Mammary epithelial cell (primary cell): Measurements from ENCODE around the gene FKBP9.

ENCODE experiments used
- EZH2 ChIP-seq: IDR thresholded peaks from 2 replicates; pipeline ENCODE4 v1.6.1; 2012; ENCODE audit warnings: low read length, inconsistent platforms, borderline replicate concordance
- TF ChIP-seq, protein P1 (sequence below), 2 donors: IDR thresholded peaks in 1 of 2; conservative IDR thresholded peaks in 1 of 2; 2 replicates each; pipeline ENCODE4 v1.5.1; 2011 to 2012; ENCODE audit warnings: inconsistent platforms in 2 of 2, low read length in 2 of 2, mild to moderate bottlenecking in 2 of 2, control low read depth in 1 of 2, low read depth in 1 of 2; ENCODE audit not compliant: insufficient read depth in 1 of 2; ENCODE audit errors: extremely low read depth in 1 of 2

DNA sequence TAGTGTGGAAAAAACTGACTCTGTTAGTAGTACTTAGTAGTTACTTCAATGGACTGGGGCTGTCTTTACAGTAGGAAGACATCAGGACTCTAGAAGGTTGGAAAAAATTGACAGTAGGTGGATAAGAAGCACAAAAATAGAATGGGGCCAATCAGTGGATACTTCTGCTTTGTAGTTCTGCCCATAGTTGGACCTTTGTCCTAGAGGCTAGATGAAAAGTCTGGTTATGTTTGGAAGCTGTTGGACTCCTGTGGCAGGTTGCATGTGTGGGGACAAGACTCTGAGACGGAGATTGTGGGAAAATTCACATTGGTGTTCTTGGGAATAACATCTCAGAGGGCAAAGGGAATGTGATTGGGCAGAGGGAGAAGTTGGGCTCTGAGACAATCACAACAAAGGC lies 47.0 kb upstream of the FKBP9 start:
- TF ChIP-seq, protein P1, sequence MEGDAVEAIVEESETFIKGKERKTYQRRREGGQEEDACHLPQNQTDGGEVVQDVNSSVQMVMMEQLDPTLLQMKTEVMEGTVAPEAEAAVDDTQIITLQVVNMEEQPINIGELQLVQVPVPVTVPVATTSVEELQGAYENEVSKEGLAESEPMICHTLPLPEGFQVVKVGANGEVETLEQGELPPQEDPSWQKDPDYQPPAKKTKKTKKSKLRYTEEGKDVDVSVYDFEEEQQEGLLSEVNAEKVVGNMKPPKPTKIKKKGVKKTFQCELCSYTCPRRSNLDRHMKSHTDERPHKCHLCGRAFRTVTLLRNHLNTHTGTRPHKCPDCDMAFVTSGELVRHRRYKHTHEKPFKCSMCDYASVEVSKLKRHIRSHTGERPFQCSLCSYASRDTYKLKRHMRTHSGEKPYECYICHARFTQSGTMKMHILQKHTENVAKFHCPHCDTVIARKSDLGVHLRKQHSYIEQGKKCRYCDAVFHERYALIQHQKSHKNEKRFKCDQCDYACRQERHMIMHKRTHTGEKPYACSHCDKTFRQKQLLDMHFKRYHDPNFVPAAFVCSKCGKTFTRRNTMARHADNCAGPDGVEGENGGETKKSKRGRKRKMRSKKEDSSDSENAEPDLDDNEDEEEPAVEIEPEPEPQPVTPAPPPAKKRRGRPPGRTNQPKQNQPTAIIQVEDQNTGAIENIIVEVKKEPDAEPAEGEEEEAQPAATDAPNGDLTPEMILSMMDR (conservative IDR thresholded peaks at IDR 0.05 in 1 of 2, IDR thresholded peaks at IDR 0.05 in 1 of 2; ENCODE audit: extremely low read depth in 1 of 2, insufficient read depth in 1 of 2, low read depth in 1 of 2, low read length in 2 of 2), result no peak
- no peak for TF ChIP-seq EZH2
